Central memory CD4-positive, alpha-beta T cell (primary cell): ENCODE results near the gene OSBPL1A.
A peak's percentile ranks its signal among the peaks of the same experiment; 100 is the strongest.
"Not testable (repeated sequence)": the region's sequence is repeated elsewhere in the genome, so short reads cannot be mapped to it uniquely, and the experiment has no call there.

Experiments
- DNase-seq: peaks from one replicate; pipeline ENCODE4 v3.0.0; 2022

The OSBPL1A gene

GRCh38 chr18:24177499-24178133, 220.0 kb downstream of the OSBPL1A start:
- no peak for DNase-seq

- no peak for DNase-seq
Measured at GRCh38 chr18:24176727-24177416, 220.8 kb downstream of the OSBPL1A start.

GRCh38 chr18:24173997-24174396, 223.6 kb downstream of the OSBPL1A start:
- DNase-seq = no peak

GRCh38 chr18:24170360-24170759, 227.3 kb downstream of the OSBPL1A start:
- no peak for DNase-seq

- DNase-seq = no peak
Measured at GRCh38 chr18:24168496-24168895, 229.1 kb downstream of the OSBPL1A start.

- DNase-seq = no peak
Measured at GRCh38 chr18:24161304-24161703, 236.3 kb downstream of the OSBPL1A start.

GRCh38 chr18:24160086-24160485, 237.5 kb downstream of the OSBPL1A start:
- DNase-seq = no peak

- no peak for DNase-seq
Measured at GRCh38 chr18:24157855-24158254, 239.8 kb downstream of the OSBPL1A start.

- DNase-seq = no peak
Measured at GRCh38 chr18:24153397-24153796, 244.2 kb downstream of the OSBPL1A start.

GRCh38 chr18:24149591-24149990, 248.0 kb downstream of the OSBPL1A start:
- DNase-seq = not testable (repeated sequence)

GRCh38 chr18:24142376-24142775, 255.2 kb downstream of the OSBPL1A start:
- no peak for DNase-seq

- no peak for DNase-seq
Measured at GRCh38 chr18:24140697-24141096, 256.9 kb downstream of the OSBPL1A start.

- DNase-seq = peak; percentile 67
Measured at GRCh38 chr18:24138789-24139616, 258.6 kb downstream of the OSBPL1A start, which contains the start of gene CABYR. TSS of gene CABYR (plus strand) at chr18:24139062. CDS start at chr18:24143115, 4,053 bp downstream.

GRCh38 chr18:24138409-24138788, 259.2 kb downstream of the OSBPL1A start:
- no peak for DNase-seq

- peak; percentile 19 for DNase-seq
Measured at GRCh38 chr18:24136967-24137373, 260.7 kb downstream of the OSBPL1A start.

GRCh38 chr18:24130494-24130893, 267.1 kb downstream of the OSBPL1A start:
- DNase-seq = no peak

- DNase-seq = no peak
Measured at GRCh38 chr18:24128700-24129099, 268.9 kb downstream of the OSBPL1A start.

- no peak for DNase-seq
Measured at GRCh38 chr18:24127735-24128134, 269.9 kb downstream of the OSBPL1A start.

GRCh38 chr18:24126155-24126961, 271.3 kb downstream of the OSBPL1A start:
- DNase-seq = no peak

- DNase-seq = no peak
Measured at GRCh38 chr18:24121625-24122024, 276.0 kb downstream of the OSBPL1A start.

- DNase-seq = no peak
Measured at GRCh38 chr18:24120676-24121075, 276.9 kb downstream of the OSBPL1A start.

- DNase-seq = peak; percentile 72
Measured at GRCh38 chr18:24118750-24119577, 278.7 kb downstream of the OSBPL1A start.
